ENCODE measurements around the gene ENTPD5.
A peak's percentile ranks its signal among the peaks of the same experiment; 100 is the strongest.
"Not testable (repeated sequence)": the region's sequence is repeated elsewhere in the genome, so short reads cannot be mapped to it uniquely, and the experiment has no call there.

The ENTPD5 gene

DNA sequence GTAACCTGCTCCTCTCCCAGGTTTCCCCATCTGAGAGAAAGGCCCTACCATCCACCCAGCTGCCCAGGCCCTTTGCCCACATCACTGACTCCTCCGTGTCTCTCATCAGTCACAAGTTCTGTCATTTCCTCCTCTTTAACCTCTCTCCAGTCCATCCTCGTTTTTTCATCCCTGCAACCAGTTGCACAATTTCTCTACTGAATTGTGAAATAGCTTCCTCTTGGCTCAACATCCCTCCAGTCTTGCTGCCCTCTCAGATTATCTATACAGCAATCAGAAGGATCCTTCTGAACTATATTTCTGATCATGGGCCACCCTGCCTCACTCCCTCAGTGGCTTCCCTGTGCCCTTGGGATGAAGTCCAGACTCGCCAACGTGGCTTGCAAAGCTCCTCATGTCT is 76.0 kb downstream of the ENTPD5 start:
- DNase-seq (ENCODE audit: low read depth), result peak; percentile 67

DNA sequence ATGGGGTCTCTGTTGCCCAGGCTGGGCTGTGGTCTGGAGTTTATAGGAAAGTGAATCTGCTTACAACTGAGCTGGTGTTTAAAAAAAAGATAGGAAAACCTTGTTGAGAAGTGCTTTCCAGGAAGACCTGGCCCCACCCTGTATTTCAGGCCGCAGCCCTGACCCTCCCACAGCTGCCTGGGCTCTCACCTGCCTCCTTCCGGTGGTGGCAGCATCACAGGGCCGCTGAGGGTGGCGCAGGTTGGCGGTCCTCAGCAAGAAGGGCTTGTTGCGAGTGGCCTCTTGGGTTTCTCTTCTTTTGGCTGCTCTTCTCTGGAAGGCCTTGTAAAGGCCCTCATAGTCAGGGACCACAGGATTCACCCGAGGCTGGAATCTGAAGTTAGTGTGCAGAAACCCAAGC is 76.9 kb downstream of the ENTPD5 start:
- DNase-seq (ENCODE audit: low read depth), result no peak

- no peak for DNase-seq (ENCODE audit: low read depth)
Measured at GRCh38 chr14:73937012-73937411, 82.1 kb downstream of the ENTPD5 start.

- DNase-seq (ENCODE audit: low read depth), result no peak
Measured at GRCh38 chr14:73936548-73936947, 82.5 kb downstream of the ENTPD5 start.

DNA sequence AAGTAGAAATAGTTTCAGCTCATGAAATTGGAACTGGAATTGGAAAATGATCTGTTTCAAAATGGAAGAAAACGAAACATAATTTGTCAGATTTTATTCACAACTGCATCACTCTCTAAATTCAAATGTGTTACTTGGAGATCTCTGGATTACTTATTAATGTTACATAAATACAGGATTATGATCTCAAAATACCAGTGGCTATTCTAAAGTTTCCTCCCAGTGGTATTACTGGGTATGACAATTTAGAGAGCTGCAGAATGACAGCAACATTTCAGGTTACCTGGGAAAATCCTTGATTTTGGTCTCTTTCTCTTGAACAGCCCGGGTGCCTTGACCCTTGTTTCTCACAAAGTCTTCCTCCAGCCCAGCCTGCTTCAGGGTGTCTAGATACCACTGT is 83.4 kb downstream of the ENTPD5 start:
- DNase-seq (ENCODE audit: low read depth), result no peak

- peak; percentile 8 for DNase-seq (ENCODE audit: low read depth)
Measured at GRCh38 chr14:73924337-73924736, 94.8 kb downstream of the ENTPD5 start.

DNA sequence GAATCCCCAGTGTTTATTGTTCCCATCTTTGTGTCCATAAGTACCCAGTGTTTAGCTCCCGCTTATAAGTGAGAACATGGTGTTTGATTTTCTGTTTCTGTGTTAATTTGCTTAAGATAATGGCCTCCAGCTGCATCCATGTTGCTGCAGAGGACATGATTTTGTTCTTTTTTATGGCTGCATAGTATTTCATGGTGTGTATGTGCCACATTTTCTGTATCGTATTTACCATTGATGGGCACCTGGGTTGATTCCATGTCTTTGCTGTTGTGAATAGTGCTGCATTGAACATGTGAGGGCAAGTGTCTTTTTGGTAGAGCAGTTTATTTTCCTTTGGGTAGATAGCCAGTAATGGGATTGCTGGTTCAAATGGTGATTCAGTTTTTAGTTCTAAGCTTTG is 99.6 kb downstream of the ENTPD5 start:
- not testable (repeated sequence) for DNase-seq (ENCODE audit: low read depth)

DNA sequence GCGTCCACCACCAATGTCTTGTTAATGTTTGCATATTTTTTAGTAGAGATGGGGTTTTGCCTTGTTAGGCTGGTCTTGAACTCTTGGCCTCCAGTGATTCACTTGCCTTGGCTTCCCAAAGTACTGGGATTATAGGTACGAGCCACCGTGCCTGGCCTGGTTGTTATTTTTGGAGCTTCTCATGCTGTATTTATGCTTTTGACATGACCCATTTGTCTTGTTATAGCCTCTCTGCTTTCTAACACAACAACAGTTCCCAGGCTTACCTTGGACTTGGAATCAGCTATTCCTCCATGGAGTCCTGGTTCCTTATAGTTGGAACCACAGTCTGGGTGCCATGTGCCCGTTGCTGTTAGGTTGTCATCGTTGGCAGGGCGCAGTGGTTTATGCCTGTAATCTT is 102.8 kb downstream of the ENTPD5 start:
- no peak for DNase-seq (ENCODE audit: low read depth)

GRCh38 chr14:73913256-73913655 is 105.8 kb downstream of the ENTPD5 start:
- no peak for DNase-seq (ENCODE audit: low read depth)

DNA sequence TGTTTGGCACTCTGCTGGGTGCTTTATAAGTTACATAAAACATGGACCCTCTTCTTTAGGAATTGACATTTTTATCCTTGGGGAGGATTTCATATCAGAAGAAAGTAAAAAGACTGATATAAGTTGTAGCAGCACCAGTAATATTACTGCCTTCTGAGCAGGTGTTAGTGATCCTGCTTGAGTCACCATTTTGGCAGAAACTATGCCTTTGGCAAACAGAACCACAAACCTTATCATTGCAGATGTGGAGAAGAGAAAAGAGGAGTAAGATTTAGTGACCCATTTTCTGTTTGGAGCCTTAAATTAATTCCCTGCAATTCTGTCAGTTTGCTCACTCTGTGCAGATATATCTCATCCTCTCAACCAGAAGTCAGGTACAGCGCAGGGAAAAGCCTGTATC is 109.4 kb downstream of the ENTPD5 start:
- DNase-seq (ENCODE audit: low read depth), result no peak
